Thyroid gland (tissue), 4 donors: ENCODE measurements around the gene PRLR.

Experiments
- CTCF ChIP-seq, 6 experiments: fragments of 200-600 bp in 3 of 6; fragments of 450-650 bp in 3 of 6; sonication (generic) in 3 of 6; IDR thresholded peaks; one replicate each; pipeline ENCODE4 v1.5.1; 2016 to 2019; ENCODE audit warnings: antibody characterized with exemption in 6 of 6, mild to moderate bottlenecking in 2 of 6, inconsistent platforms in 1 of 6, moderate library complexity in 1 of 6
- POLR2A ChIP-seq, 2 donors: fragments of 450-650 bp; IDR thresholded peaks; one replicate each; pipeline ENCODE4 v1.6.1; 2017; ENCODE audit warnings: antibody characterized with exemption in 2 of 2, mild to moderate bottlenecking in 2 of 2, moderate library complexity in 1 of 2

GRCh38 chr5:35012796-35013195 is 217.5 kb downstream of the PRLR start:
- TF ChIP-seq CTCF (IDR thresholded peaks at IDR 0.05) (no peak), POLR2A (IDR thresholded peaks at IDR 0.05) (no peak)
